Type B pancreatic cell (in vitro differentiated cells): ENCODE data around the gene NENF. TPM values are rescaled to one million over a fixed set of nuclear protein-coding genes. Genes with fewer than 3 reads are reported as not detected.

ENCODE experiments used
- DNase-seq: peaks from one replicate; pipeline ENCODE4 v3.0.0; 2021; ENCODE audit warnings: mixed read lengths; ENCODE audit not compliant: unreplicated experiment; ENCODE audit errors: extremely low spot score
- H3K27ac Mint-ChIP-seq: 2 replicates; pipeline ENCODE4 v1.8.0; 2021; ENCODE audit warnings: mild to moderate bottlenecking, mixed read lengths
- H3K27me3 Mint-ChIP-seq: 2 replicates; pipeline ENCODE4 v1.8.0; 2021; ENCODE audit warnings: mixed read lengths
- H3K36me3 Mint-ChIP-seq: 2 replicates; pipeline ENCODE4 v1.8.0; 2021; ENCODE audit warnings: mixed read lengths
- H3K4me1 Mint-ChIP-seq: one replicate; pipeline ENCODE4 v1.8.0; 2021; ENCODE audit warnings: mixed read lengths; ENCODE audit not compliant: unreplicated experiment
- H3K4me3 Mint-ChIP-seq: 2 replicates; pipeline ENCODE4 v1.8.0; 2021; ENCODE audit warnings: mild to moderate bottlenecking, mixed read lengths
- H3K9me3 Mint-ChIP-seq: 2 replicates; pipeline ENCODE4 v1.8.0; 2021; ENCODE audit warnings: mixed read lengths
- total RNA-seq: library from RNA; stranded (reverse); gene quantifications from 2 replicates; pipeline ENCODE4 v1.2.1, GENCODE V29; 2021; ENCODE audit warnings: low replicate concordance
- TF ChIP-seq, protein P1 (sequence below): fragments of 200-600 bp; sonication (generic); conservative IDR thresholded peaks from 2 replicates; pipeline ENCODE4 v1.5.0; 2021; ENCODE audit warnings: antibody characterized with exemption, mild to moderate bottlenecking

The NENF gene
- total RNA-seq, 1 donor from 2014 or later: 48.9 TPM

GRCh38 chr1:212452323-212453155, 19.8 kb downstream of the NENF start:
- Mint-ChIP-seq H3K9me3 (no peaks in the 10 kb centered on the region), H3K36me3 (no peaks in the 10 kb centered on the region), H3K4me1 (peaks cover 10% of the 10 kb centered on the region), H3K27me3 (no peaks in the 10 kb centered on the region), H3K27ac (peak overlapping the region; percentile 46), H3K4me3 (no peak overlapping the region)
- TF ChIP-seq, protein P1, sequence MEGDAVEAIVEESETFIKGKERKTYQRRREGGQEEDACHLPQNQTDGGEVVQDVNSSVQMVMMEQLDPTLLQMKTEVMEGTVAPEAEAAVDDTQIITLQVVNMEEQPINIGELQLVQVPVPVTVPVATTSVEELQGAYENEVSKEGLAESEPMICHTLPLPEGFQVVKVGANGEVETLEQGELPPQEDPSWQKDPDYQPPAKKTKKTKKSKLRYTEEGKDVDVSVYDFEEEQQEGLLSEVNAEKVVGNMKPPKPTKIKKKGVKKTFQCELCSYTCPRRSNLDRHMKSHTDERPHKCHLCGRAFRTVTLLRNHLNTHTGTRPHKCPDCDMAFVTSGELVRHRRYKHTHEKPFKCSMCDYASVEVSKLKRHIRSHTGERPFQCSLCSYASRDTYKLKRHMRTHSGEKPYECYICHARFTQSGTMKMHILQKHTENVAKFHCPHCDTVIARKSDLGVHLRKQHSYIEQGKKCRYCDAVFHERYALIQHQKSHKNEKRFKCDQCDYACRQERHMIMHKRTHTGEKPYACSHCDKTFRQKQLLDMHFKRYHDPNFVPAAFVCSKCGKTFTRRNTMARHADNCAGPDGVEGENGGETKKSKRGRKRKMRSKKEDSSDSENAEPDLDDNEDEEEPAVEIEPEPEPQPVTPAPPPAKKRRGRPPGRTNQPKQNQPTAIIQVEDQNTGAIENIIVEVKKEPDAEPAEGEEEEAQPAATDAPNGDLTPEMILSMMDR: no peak
- no peak for DNase-seq

GRCh38 chr1:212453156-212453857, 20.6 kb downstream of the NENF start:
- TF ChIP-seq, protein P1: no peak
- Mint-ChIP-seq H3K27ac (no peak overlapping the region), H3K4me1 (peaks cover 10% of the 10 kb centered on the region), H3K27me3 (no peaks in the 10 kb centered on the region), H3K4me3 (no peak overlapping the region), H3K9me3 (no peaks in the 10 kb centered on the region), H3K36me3 (no peaks in the 10 kb centered on the region)
- DNase-seq: no peak

DNA sequence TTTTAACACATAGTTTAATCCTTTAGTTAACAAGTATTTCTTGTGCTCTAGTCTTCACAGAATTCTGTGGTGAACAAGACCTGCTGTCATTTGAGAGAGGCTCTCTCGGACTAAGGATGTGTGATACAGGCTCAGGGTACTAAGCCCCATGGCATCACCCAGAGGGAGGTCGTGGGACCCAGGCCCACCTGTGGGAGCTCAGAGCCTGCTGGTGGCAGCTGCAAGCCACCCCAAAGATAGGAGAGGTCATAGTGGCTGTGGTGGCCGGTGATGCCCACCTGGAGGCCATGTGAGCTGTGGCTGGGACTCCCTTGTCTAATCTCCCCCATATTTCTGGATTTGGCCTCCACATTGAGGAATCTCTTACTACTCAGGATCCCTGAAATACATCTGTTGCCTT, 22.0 kb downstream of the NENF start:
- H3K4me3 Mint-ChIP-seq: no peak overlapping the region
- no peaks in the 10 kb centered on the region for H3K9me3 Mint-ChIP-seq
- peaks cover 10% of the 10 kb centered on the region for H3K4me1 Mint-ChIP-seq
- no peaks in the 10 kb centered on the region for H3K27me3 Mint-ChIP-seq
- H3K36me3 Mint-ChIP-seq: no peaks in the 10 kb centered on the region
- DNase-seq: no peak
- no peak overlapping the region for H3K27ac Mint-ChIP-seq
- TF ChIP-seq, protein P1: no peak

DNA sequence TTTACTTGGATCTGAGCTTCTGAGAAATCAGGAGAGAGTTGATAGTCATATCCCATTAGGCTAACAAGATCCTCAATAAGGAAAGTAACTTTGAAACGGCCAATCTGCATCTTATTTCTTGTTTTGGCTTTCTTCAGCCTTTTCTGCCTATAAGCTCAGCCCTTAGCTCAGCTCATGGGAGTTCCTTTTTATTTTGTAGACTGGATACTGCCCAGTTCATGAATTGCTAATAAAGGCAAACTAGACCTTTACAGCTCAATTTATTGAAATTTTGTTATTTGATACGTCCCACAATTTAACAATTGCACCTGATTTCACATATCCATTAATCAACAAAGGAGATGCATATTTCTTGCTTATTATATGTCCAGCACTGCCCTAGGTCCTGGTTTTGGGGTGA, 22.7 kb downstream of the NENF start:
- TF ChIP-seq, protein P1: no peak
- Mint-ChIP-seq H3K27me3 (no peaks in the 10 kb centered on the region), H3K9me3 (no peaks in the 10 kb centered on the region), H3K36me3 (no peaks in the 10 kb centered on the region), H3K4me3 (no peak overlapping the region), H3K4me1 (peaks cover 10% of the 10 kb centered on the region), H3K27ac (no peak overlapping the region)
- DNase-seq: no peak

DNA sequence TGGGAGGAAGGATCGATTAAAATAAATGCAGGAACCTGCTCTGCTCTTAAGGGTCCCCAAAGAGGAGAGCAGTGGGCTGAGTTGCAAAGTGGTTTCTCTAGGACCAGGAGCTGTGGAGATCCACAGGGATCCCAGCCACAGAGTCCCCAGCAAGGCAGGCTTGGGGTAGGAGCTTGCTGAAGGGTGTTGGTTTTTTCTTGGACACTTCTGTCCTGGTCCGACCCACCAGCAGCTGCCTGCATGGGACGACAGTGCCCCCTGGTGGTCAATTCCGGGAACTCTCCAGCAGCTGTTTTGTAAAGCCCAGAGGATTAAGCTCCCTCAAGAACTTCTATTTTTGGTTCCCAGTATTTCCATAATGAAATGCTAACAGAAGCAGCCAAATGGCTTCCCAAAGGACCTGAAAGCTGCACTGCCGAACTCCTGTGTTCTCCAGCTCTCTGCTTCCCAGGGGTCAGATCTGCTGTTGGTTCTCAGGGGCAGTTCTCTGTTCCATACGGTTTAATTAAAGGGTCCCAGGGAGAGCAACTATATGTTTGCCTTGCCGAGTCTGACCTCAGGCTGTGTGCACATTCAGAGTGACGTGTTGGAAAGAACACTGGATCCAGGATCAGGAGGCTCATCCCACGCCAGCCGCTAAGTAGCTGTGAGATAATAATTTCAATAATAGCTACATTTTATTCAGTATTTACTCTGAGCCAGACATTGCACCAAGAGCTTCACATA, 23.2 kb downstream of the NENF start:
- peak; percentile 90 for DNase-seq
- Mint-ChIP-seq H3K27me3 (no peaks in the 10 kb centered on the region), H3K36me3 (no peaks in the 10 kb centered on the region), H3K27ac (no peak overlapping the region), H3K9me3 (no peaks in the 10 kb centered on the region), H3K4me1 (peaks cover 10% of the 10 kb centered on the region), H3K4me3 (no peak overlapping the region)
- TF ChIP-seq, protein P1: peak; percentile 98
